WERI-Rb-1 (cell line): Measurements from ENCODE around the gene ZNF341.

Source experiments
- DNase-seq: peaks from one replicate; pipeline ENCODE4 v3.0.0-alpha.2; 2020
- H3K27ac ChIP-seq: fragments of 250-450 bp; sonication (Bioruptor Pico); 2 replicates; pipeline ENCODE4 v1.5.1; 2020; ENCODE audit warnings: mild to moderate bottlenecking, moderate library complexity
- H3K27me3 ChIP-seq: fragments of 250-450 bp; sonication (Bioruptor Pico); 2 replicates; pipeline ENCODE4 v1.5.1; 2021; ENCODE audit warnings: mild to moderate bottlenecking, low read depth, moderate library complexity; ENCODE audit not compliant: insufficient read depth, severe bottlenecking
- H3K36me3 ChIP-seq: fragments of 250-450 bp; sonication (Bioruptor Pico); 2 replicates; pipeline ENCODE4 v1.5.1; 2020; ENCODE audit warnings: mild to moderate bottlenecking, moderate library complexity
- H3K4me3 ChIP-seq: 2 replicates; pipeline ENCODE4 v1.5.1; 2011; ENCODE audit warnings: low read depth, mild to moderate bottlenecking, control low read depth, low read length
- H3K9me3 ChIP-seq: fragments of 250-450 bp; sonication (Bioruptor Pico); 2 replicates; pipeline ENCODE4 v1.5.1; 2021; ENCODE audit warnings: mild to moderate bottlenecking, moderate library complexity; ENCODE audit not compliant: severe bottlenecking
- CTCF ChIP-seq: IDR thresholded peaks from 2 replicates; pipeline ENCODE4 v1.5.1; 2011; ENCODE audit warnings: low read depth, mild to moderate bottlenecking, control low read depth, inconsistent platforms, low read length

Gene ZNF341

GRCh38 chr20:33815671-33816070 is 83.9 kb downstream of the ZNF341 start:
- no peaks in the 10 kb centered on the region for H3K9me3 ChIP-seq
- TF ChIP-seq CTCF, result no peak
- no peak for DNase-seq
- H3K36me3 ChIP-seq, result peaks cover 10% of the 10 kb centered on the region
- no peaks in the 10 kb centered on the region for H3K27me3 ChIP-seq
- no peak overlapping the region for H3K27ac ChIP-seq
- no peak overlapping the region for H3K4me3 ChIP-seq

GRCh38 chr20:33816191-33816590 is 84.4 kb downstream of the ZNF341 start:
- H3K27ac ChIP-seq, result no peak overlapping the region
- peaks cover 10% of the 10 kb centered on the region for H3K36me3 ChIP-seq
- H3K4me3 ChIP-seq, result no peak overlapping the region
- no peak for DNase-seq
- no peaks in the 10 kb centered on the region for H3K27me3 ChIP-seq
- no peaks in the 10 kb centered on the region for H3K9me3 ChIP-seq
- TF ChIP-seq CTCF, result no peak

GRCh38 chr20:33817411-33817810 is 85.6 kb downstream of the ZNF341 start:
- no peak for TF ChIP-seq CTCF
- Histone ChIP-seq H3K27ac (no peak overlapping the region), H3K4me3 (no peak overlapping the region)

GRCh38 chr20:33819456-33819855 is 87.7 kb downstream of the ZNF341 start:
- Histone ChIP-seq H3K4me3 (no peak overlapping the region), H3K36me3 (peaks cover 9% of the 10 kb centered on the region), H3K27ac (no peak overlapping the region), H3K27me3 (no peaks in the 10 kb centered on the region), H3K9me3 (no peaks in the 10 kb centered on the region)
- DNase-seq, result no peak
- no peak for TF ChIP-seq CTCF

More at GRCh38 chr20:33817411-33817810, 85.6 kb downstream of the ZNF341 start:
- Histone ChIP-seq H3K9me3 (no peaks in the 10 kb centered on the region), H3K36me3 (peaks cover 10% of the 10 kb centered on the region), H3K27me3 (no peaks in the 10 kb centered on the region)
- no peak for DNase-seq

- Histone ChIP-seq H3K27ac (no peak overlapping the region), H3K36me3 (peaks cover 4% of the 10 kb centered on the region), H3K4me3 (no peak overlapping the region), H3K27me3 (no peaks in the 10 kb centered on the region), H3K9me3 (no peaks in the 10 kb centered on the region)
- TF ChIP-seq CTCF, result no peak
- DNase-seq, result no peak
These were observed 88.6 kb downstream of the ZNF341 start for GRCh38 chr20:33820362-33820761.

GRCh38 chr20:33821270-33821836 is 89.6 kb downstream of the ZNF341 start:
- Histone ChIP-seq H3K9me3 (no peaks in the 10 kb centered on the region), H3K36me3 (no peaks in the 10 kb centered on the region), H3K27me3 (no peaks in the 10 kb centered on the region), H3K4me3 (no peak overlapping the region), H3K27ac (no peak overlapping the region)
- DNase-seq, result no peak
- TF ChIP-seq CTCF, result no peak
